Kidney (tissue), 14 donors: ENCODE results near the gene QDPR. TPM values are rescaled to one million over a fixed set of nuclear protein-coding genes. Genes with fewer than 3 reads are reported as not detected.

Experiments used
- DNase-seq, 5 donors: peaks; one replicate each; pipeline ENCODE4 v3.0.0-alpha.2; 2013 to 2020
- FAIRE-seq: peaks from 2 replicates; lab custom pipeline; 2012; peaks lifted over from hg19 to GRCh38; lab: Jason Lieb, UNC
- H3K27ac ChIP-seq, 2 donors: one replicate each; pipeline ENCODE4 v1.7.0; 2013; ENCODE audit warnings: low read depth in 2 of 2, low read length in 2 of 2, inconsistent platforms in 1 of 2
- H3K27me3 ChIP-seq: one replicate; pipeline ENCODE4 v1.7.1; 2013; ENCODE audit warnings: low read length, inconsistent platforms; ENCODE audit not compliant: control insufficient read depth, insufficient read depth
- H3K36me3 ChIP-seq, 3 donors: one replicate each; pipeline versions ENCODE4 v1.7.0 to v1.7.1; 2013; ENCODE audit warnings: low read length in 3 of 3, control low read depth in 1 of 3, inconsistent platforms in 1 of 3; ENCODE audit not compliant: insufficient read depth in 3 of 3, control insufficient read depth in 2 of 3
- H3K4me1 ChIP-seq, 3 donors: one replicate each; pipeline versions ENCODE4 v1.7.0 to v1.7.1; 2013; ENCODE audit warnings: low read length in 3 of 3, inconsistent platforms in 1 of 3, low read depth in 1 of 3; ENCODE audit not compliant: control insufficient read depth in 2 of 3, insufficient read depth in 2 of 3
- H3K4me3 ChIP-seq, 3 donors: one replicate each; pipeline versions ENCODE4 v1.7.0 to v1.8.1; 2013; ENCODE audit warnings: low read length in 3 of 3, control low read depth in 1 of 3, inconsistent platforms in 1 of 3
- H3K9ac ChIP-seq, 3 donors: one replicate each; pipeline versions ENCODE4 v1.7.0 to v1.7.1; 2013; ENCODE audit warnings: low read length in 3 of 3, control low read depth in 1 of 3, inconsistent platforms in 1 of 3
- H3K9me3 ChIP-seq, 3 donors: one replicate each; pipeline versions ENCODE4 v1.7.0 to v1.7.1; 2013; ENCODE audit warnings: low read length in 3 of 3, control low read depth in 1 of 3, inconsistent platforms in 1 of 3; ENCODE audit not compliant: control insufficient read depth in 2 of 3, insufficient read depth in 1 of 3
- intact Hi-C: fragments of 100-400 bp; cut with DNase I; formaldehyde crosslinking; loops from one replicate; pipeline ENCODE4 v1.11.1; 2022
- polyA plus RNA-seq: library from polyadenylated mRNA; stranded (reverse); fragments of 350-450 nt; fragmentation: Illumina TruSeq; extraction: RNeasy Lipid Tissue Mini Kit (QIAGEN cat#74804); gene quantifications from one replicate; pipeline ENCODE4 v1.2.3, GENCODE V29; 2014; ENCODE audit warnings: low read depth, low replicate concordance; ENCODE audit not compliant: insufficient read depth
- total RNA-seq: library from RNA; stranded (reverse); fragmentation: NEBNext Ultra II Directional; extraction: Animal tissue kit (Norgen Biotek cat#: 25700); gene quantifications from one replicate; pipeline ENCODE4 v1.2.1, GENCODE V29; 2021
- TF ChIP-seq, protein P1 (sequence below): IDR thresholded peaks from 3 replicates; pipeline ENCODE4 v1.5.1; 2012; ENCODE audit warnings: mild to moderate bottlenecking, moderate library complexity, borderline replicate concordance; ENCODE audit not compliant: insufficient read depth; ENCODE audit errors: extremely low read depth
- donor health status: control.
- donor health status: control.
- donor health status: control.
- donor health status: control.
- donor health status: control.
- donor health status: DM: yes; HTN: yes; CAD: no.
- donor health status: Normal renal cell carcinoma (clear cell type).

The QDPR gene
- total and polyA plus RNA-seq, 2 donors from 2014 or later = 33.5 to 208 TPM

- no peaks in the 10 kb centered on the region for H3K27me3 ChIP-seq
Measured at GRCh38 chr4:17528551-17529165, 16.8 kb upstream of the QDPR start.

GRCh38 chr4:17526695-17527477 lies 15.0 kb upstream of the QDPR start:
- Histone ChIP-seq H3K36me3 (no peaks in the 10 kb centered on the region), H3K27ac (no peak overlapping the region), H3K9me3 (no peaks in the 10 kb centered on the region), H3K9ac (no peak overlapping the region), H3K4me3 (no peak overlapping the region), H3K27me3 (no peaks in the 10 kb centered on the region), H3K4me1 (no peaks in the 10 kb centered on the region)
- TF ChIP-seq, protein P1, sequence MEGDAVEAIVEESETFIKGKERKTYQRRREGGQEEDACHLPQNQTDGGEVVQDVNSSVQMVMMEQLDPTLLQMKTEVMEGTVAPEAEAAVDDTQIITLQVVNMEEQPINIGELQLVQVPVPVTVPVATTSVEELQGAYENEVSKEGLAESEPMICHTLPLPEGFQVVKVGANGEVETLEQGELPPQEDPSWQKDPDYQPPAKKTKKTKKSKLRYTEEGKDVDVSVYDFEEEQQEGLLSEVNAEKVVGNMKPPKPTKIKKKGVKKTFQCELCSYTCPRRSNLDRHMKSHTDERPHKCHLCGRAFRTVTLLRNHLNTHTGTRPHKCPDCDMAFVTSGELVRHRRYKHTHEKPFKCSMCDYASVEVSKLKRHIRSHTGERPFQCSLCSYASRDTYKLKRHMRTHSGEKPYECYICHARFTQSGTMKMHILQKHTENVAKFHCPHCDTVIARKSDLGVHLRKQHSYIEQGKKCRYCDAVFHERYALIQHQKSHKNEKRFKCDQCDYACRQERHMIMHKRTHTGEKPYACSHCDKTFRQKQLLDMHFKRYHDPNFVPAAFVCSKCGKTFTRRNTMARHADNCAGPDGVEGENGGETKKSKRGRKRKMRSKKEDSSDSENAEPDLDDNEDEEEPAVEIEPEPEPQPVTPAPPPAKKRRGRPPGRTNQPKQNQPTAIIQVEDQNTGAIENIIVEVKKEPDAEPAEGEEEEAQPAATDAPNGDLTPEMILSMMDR = no peak
- FAIRE-seq (no peak), DNase-seq (peak in 3 of 5 donors; percentile 44 to 62 (median 46))
- intact Hi-C loops = no loop called here

More at GRCh38 chr4:17528551-17529165, 16.8 kb upstream of the QDPR start:
- TF ChIP-seq, protein P1 = no peak
- no peaks in the 10 kb centered on the region for H3K4me1 ChIP-seq
- intact Hi-C loops = no loop called here
- no peak overlapping the region for H3K27ac ChIP-seq
- FAIRE-seq = no peak
- no peak overlapping the region for H3K9ac ChIP-seq
- H3K4me3 ChIP-seq = no peak overlapping the region
- H3K9me3 ChIP-seq = no peaks in the 10 kb centered on the region
- no peaks in the 10 kb centered on the region for H3K36me3 ChIP-seq
- no peak for DNase-seq

DNA sequence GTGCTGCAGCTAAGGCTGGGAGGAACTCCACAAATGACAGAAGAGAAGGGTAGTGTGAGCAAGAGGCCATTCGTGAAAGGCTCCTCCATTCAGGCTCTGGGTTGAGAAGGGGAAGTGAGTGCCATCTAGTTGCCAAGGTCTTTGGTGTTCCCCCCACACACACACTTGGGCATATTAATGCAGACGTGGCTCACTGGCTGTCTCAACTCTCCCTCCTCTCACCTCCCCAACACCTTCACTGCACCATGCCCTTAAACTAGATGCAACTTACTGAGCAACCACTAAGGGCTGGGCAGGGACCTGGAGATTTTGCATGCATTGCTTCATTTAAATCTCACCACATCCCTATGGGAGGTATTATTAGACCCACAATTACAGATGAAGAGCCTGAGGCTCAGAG lies 11.8 kb upstream of the QDPR start:
- intact Hi-C loops = no loop called here
- TF ChIP-seq, protein P1 = no peak
- Histone ChIP-seq H3K27me3 (no peaks in the 10 kb centered on the region), H3K9ac (no peak overlapping the region), H3K4me1 (no peaks in the 10 kb centered on the region), H3K27ac (no peak overlapping the region), H3K4me3 (no peak overlapping the region), H3K9me3 (no peaks in the 10 kb centered on the region), H3K36me3 (no peaks in the 10 kb centered on the region)
- FAIRE-seq (no peak), DNase-seq (no peak)
